Measurements from ENCODE around the gene SNIP1.
"Not testable (repeated sequence)": the region's sequence is repeated elsewhere in the genome, so short reads cannot be mapped to it uniquely, and the experiment has no call there.

SNIP1 gene

GRCh38 chr1:37506740-37507139, 47.4 kb downstream of the SNIP1 start:
- DNase-seq: no peak

DNA sequence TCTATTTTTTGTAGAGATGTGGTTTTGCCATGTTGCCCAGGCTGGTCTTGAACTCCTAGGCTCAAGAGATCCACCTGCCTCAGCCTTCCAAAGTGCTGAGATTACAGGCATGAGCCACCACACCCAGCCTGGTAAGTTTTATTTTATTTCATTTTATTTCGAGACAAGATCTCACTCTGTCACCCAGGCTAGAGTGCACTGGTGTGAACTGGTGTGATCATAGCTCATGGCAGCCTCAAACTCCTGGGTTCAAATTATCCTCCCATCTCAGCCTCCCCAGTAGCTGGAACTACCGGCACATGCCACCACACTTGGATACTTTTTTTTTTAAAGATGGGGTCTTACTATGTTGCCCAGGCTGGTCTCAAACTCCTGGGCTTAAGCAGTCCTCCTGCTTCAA, 51.3 kb downstream of the SNIP1 start:
- DNase-seq: not testable (repeated sequence)

GRCh38 chr1:37502104-37502503, 52.0 kb downstream of the SNIP1 start:
- no peak for DNase-seq

GRCh38 chr1:37501661-37502060, 52.4 kb downstream of the SNIP1 start:
- no peak for DNase-seq

DNA sequence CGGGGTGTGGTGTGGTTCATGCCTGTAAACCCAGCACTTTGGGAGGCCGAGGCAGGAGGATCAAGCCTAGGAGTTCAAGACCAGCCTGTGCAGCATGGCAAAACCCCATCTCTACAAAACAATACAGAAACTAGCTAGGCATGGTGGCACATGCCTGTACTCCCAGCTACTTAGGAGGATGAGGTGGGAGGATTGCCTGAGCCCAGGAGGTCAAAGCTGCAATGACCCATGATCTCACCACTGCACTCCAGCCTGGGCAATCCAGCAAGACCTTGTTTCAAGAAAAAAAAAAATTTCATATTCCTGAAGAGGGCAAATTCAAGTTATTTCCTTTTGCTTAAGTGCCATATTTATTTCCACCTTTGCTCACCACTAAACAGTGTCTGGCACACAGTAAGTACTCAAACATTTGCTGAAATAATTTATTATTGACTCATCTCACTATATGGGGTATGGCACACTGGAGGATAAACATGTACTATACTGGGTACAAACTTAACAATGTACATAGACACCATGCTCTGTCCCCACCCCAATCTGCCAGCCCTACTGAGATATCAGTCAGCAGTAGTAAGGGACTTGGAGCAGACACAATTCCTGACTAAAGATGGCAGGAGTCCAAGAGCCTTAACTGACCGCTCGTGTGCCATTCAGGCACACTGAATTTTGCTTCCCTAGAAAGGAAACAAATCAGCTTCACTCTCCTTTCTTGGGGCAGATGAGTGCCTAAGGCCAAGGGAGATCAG, 55.0 kb downstream of the SNIP1 start:
- no peak for DNase-seq

- DNase-seq: no peak
These were observed 56.3 kb downstream of the SNIP1 start for GRCh38 chr1:37497832-37498231.

DNA sequence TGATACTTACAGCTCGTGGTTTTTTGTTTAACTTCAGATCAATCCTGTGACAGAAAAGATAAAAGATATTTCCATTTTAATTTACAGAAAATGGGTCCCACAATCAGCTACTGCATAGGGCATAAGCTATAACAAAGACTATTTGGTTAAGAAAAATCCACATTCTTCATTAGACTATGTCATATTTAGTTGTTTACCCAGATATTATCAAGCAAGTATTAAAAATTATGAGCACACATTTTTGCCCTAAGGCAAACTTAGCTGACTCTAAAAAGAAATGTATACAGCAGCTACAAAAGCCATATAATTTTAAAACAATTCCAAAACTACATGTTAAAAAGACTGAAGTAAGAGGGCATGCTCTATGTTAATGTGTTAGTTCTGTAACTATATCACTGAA, 58.2 kb downstream of the SNIP1 start:
- DNase-seq: no peak

DNA sequence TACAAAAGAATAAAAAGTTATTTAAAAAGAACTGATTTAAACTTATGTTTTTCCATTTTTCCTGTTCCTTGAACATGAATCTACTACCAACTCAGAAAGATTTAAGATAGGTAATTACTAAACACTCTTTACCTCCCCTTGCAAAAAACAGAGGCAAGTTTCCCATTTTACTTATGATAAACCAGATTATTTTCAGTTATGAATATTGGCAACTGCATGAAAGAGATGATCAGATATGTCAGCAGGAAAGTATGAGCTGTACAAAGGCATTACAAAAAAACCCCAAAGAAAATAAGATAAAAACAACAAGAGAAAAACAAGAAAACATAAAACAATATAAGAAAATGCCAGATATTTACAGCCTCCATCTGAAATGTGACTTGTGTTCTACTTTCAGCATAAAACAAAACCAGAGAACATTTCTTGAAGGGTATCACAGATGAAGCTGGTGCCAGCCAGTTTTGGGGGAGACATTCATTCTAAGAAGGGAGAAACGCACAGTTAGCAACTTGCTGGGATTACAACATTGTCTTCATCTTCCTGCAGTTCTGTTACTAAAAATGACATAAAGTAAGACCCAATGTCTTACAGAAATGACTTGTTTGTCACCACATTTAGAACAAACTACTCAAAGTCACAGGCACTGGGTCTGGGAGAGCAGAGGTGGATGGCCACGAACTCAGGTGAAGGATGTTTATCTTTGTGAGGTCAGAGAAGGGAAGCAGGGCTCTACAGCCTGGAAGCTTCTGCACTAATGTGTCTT, 60.6 kb downstream of the SNIP1 start:
- no peak for DNase-seq

DNA sequence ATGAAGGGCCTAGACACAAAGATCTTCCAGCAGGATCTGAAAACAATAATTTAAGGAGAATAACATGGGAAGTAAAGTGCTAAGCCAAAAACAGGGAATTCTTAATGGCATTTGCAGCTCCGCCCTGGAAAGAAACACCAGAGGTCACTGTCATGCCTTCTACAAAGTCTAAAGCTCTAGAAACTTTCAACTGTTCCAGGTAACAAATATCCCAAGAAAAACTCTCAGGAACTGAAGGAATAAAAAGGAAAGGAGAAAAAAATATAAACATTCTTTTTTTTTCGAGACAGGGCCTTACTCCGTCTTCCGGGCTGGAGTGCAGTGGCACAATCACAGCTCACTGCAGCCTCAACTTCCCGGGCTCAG, 66.5 kb downstream of the SNIP1 start:
- DNase-seq: no peak

- peak; percentile 92 for DNase-seq
These were observed 67.1 kb downstream of the SNIP1 start for GRCh38 chr1:37486680-37487618.

DNA sequence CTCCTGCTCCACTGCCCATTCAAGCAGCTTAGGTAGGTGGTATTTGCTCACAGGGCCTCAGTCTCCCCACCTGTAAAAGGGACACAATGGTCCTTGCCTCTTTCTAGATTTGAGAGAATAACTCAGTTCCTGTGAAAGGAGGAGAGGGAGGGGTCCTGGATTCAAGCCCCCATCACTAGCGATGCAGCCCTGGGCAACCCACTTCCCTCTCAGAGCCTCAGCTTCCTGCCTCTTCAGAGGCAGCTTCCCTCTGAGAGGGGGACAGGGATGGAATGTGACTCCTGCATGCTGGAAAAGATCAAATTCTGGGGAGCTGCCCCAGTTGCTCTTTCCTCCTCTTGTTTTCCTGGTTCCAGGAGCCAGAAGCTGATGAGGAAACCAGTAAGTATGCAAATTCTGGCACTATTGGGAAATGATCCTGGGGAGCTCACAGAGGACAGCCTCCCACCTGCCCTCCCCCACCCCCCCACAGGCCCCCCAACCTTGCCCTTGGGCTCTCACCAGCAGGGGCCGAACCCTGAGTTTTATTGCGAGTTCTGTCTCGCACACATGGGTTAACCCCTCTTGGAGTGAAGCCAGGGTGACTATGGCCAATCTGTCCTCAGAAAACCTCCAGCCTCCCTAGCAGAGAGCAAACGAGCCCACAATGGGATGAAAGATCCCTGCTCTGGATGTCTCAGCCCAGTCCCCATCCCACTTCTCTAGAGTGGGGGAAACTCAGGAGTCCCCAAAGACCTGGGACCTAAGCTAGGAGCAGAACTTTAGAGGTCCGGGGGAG, 68.0 kb downstream of the SNIP1 start:
- DNase-seq: peak; percentile 23

Data from stimulated activated CD8-positive, alpha-beta memory T cell treated with anti-CD3 and anti-CD28 coated beads, Interleukin-4, amount 100 ng/mL, for 48 hours (primary cell).